DND-41 (cell line): ENCODE data around the gene ANXA10.

Experiments used
- CTCF ChIP-seq: IDR thresholded peaks from 2 replicates; pipeline ENCODE4 v1.5.1; 2012; ENCODE audit warnings: borderline replicate concordance, low read length, moderate library complexity, mild to moderate bottlenecking; ENCODE audit not compliant: poor library complexity, severe bottlenecking; ENCODE audit errors: extremely low read depth
- EZH2 ChIP-seq: IDR thresholded peaks from 3 replicates; pipeline ENCODE4 v1.6.1; 2012; ENCODE audit warnings: borderline replicate concordance, low read depth, mild to moderate bottlenecking, moderate library complexity, low read length, inconsistent platforms; ENCODE audit not compliant: severe bottlenecking

- TF ChIP-seq EZH2, result no peak
- no peak for TF ChIP-seq CTCF
Observed at GRCh38 chr4:168050002-168050401, 42.3 kb upstream of the ANXA10 start.
